Kidney epithelial cell (primary cell): ENCODE results near the gene C20orf173. TPM values are rescaled to one million over a fixed set of nuclear protein-coding genes. Genes with fewer than 3 reads are reported as not detected.

Source experiments
- DNase-seq: peaks from one replicate; pipeline ENCODE4 v3.0.0-alpha.2; 2010; ENCODE audit warnings: low read depth
- H3K27me3 ChIP-seq: 2 replicates; pipeline ENCODE4 v1.6.0; 2011; ENCODE audit warnings: low read length; ENCODE audit not compliant: control insufficient read depth, insufficient read depth
- H3K36me3 ChIP-seq: 2 replicates; pipeline ENCODE4 v1.5.1; 2011; ENCODE audit warnings: low read length; ENCODE audit not compliant: control insufficient read depth, insufficient read depth
- H3K4me3 ChIP-seq: 2 replicates; pipeline ENCODE4 v1.5.1; 2011; ENCODE audit warnings: low read depth, mild to moderate bottlenecking, control low read depth, low read length
- CTCF ChIP-seq: IDR thresholded peaks from 2 replicates; pipeline ENCODE4 v1.5.1; 2011; ENCODE audit warnings: mild to moderate bottlenecking, moderate library complexity, low read length, control low read depth, inconsistent platforms; ENCODE audit not compliant: insufficient read depth, poor library complexity, severe bottlenecking
- total RNA-seq: library from RNA; depleted of rRNA; stranded (reverse); fragments of >200 nt; gene quantifications from 2 replicates; pipeline ENCODE4 v1.2.3, GENCODE V29; 2015

Gene C20orf173
- total RNA-seq, 1 donor from 2014 or later = not detected

GRCh38 chr20:35515949-35516645 is 13.4 kb downstream of the C20orf173 start:
- Histone ChIP-seq H3K36me3 (peaks cover 2% of the 10 kb centered on the region), H3K4me3 (no peak overlapping the region), H3K27me3 (no peaks in the 10 kb centered on the region)
- no peak for TF ChIP-seq CTCF
- peak; percentile 74 for DNase-seq

- Histone ChIP-seq H3K4me3 (no peak overlapping the region), H3K36me3 (peaks cover 2% of the 10 kb centered on the region), H3K27me3 (no peaks in the 10 kb centered on the region)
- no peak for DNase-seq
- no peak for TF ChIP-seq CTCF
Observed at GRCh38 chr20:35515341-35515740, 14.1 kb downstream of the C20orf173 start.

GRCh38 chr20:35514371-35514932 is 15.0 kb downstream of the C20orf173 start:
- Histone ChIP-seq H3K36me3 (peaks cover 2% of the 10 kb centered on the region), H3K4me3 (no peak overlapping the region), H3K27me3 (no peaks in the 10 kb centered on the region)
- no peak for DNase-seq
- no peak for TF ChIP-seq CTCF

GRCh38 chr20:35511814-35512420 is 17.5 kb downstream of the C20orf173 start:
- TF ChIP-seq CTCF = peak; percentile 60
- no peak overlapping the region for H3K4me3 ChIP-seq
- no peaks in the 10 kb centered on the region for H3K27me3 ChIP-seq
- no peak for DNase-seq
- peaks cover 2% of the 10 kb centered on the region for H3K36me3 ChIP-seq

GRCh38 chr20:35510951-35511735 is 18.3 kb downstream of the C20orf173 start:
- peaks cover 2% of the 10 kb centered on the region for H3K36me3 ChIP-seq
- no peak for DNase-seq
- TF ChIP-seq CTCF = no peak
- H3K27me3 ChIP-seq = no peaks in the 10 kb centered on the region
- no peak overlapping the region for H3K4me3 ChIP-seq
